ENCODE results near the gene KLK14.

- TF ChIP-seq CTCF (IDR thresholded peaks at IDR 0.05) (no peak), REST (IDR thresholded peaks at IDR 0.05) (no peak), RAD21 (conservative IDR thresholded peaks at IDR 0.05 in 1 of 2, IDR thresholded peaks at IDR 0.05 in 1 of 2) (no peak), JUNB (IDR thresholded peaks at IDR 0.05) (no peak), POLR2A (IDR thresholded peaks at IDR 0.05; ENCODE audit: low read length) (no peak), PBX3 (IDR thresholded peaks at IDR 0.05) (no peak), EP300 (IDR thresholded peaks at IDR 0.05) (no peak), NPAS2 (CRISPR knock-in tag; IDR thresholded peaks at IDR 0.05; ENCODE audit: borderline replicate concordance) (no peak), HOXA7 (CRISPR knock-in tag; IDR thresholded peaks at IDR 0.05) (no peak), RCOR1 (IDR thresholded peaks at IDR 0.05; ENCODE audit: low read depth, low read length) (no peak), CEBPB (IDR thresholded peaks at IDR 0.05) (no peak)
These were observed 3.6 kb upstream of the KLK14 start for GRCh38 chr19:51086153-51086850.

Data from A549 (cell line).